Caki2 (cell line): ENCODE results near the gene SLC6A9. TPM values are rescaled to one million over a fixed set of nuclear protein-coding genes. Genes with fewer than 3 reads are reported as not detected.

Experiments
- DNase-seq: peaks from one replicate; pipeline ENCODE4 v3.0.0-alpha.2; 2015; ENCODE audit warnings: low read depth
- in situ Hi-C: cut with HindIII; loops from 2 replicates; pipeline ENCODE4 v1.10.0; 2016; ENCODE audit warnings: low sequenced_read_pairs, low pct_unique_long_range_greater_than_20kb, mixed read lengths
- total RNA-seq: library from RNA; depleted of rRNA; stranded (reverse); fragments of >200 nt; shearing (Covaris generic); gene quantifications from 2 replicates; pipeline ENCODE4 v1.2.3, GENCODE V29; 2014; ENCODE audit warnings: low replicate concordance

Gene SLC6A9
- total RNA-seq, 1 experiment from 2014 or later = 0.20 TPM

DNA sequence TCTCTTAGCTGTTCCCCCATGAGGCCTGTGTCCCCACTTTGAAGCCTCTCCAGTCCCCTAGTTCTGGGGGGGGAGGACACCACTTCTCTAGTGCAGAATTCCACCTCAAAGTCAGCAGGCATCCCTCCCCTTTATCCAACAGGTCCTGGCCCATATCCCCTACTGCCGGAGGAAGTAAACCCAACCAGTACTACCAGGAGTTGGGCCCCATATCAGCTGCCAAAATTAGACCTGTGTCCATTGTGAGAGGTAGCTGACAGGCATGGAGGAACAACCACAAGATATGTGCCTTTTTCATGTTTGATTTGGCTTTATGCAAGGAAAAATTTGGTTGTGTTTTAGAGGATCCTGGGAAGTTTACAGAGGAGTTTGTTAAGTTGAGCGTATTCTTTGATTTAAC is 22.1 kb upstream of the SLC6A9 start:
- in situ Hi-C loops = no loop called here
- DNase-seq = no peak

DNA sequence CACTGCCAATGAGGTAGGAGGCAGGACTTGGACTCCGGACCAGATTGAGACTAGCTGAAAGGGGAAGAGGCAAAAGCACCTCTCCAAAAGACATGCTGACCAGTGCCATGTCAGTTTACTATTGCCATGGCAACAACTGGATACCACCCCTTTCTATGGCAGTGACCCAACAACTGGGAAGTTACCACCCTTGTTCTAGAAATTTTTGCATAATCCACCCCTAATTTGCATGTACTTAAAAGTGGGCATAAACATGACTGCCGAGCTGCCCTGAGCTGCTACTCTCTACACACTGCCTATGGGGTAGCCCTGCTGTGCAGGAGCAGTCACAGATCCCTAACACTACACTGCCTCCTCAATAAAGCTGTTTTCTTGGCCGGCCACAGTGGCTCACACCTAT is 19.0 kb upstream of the SLC6A9 start:
- no peak for DNase-seq
- in situ Hi-C loops = no loop called here

DNA sequence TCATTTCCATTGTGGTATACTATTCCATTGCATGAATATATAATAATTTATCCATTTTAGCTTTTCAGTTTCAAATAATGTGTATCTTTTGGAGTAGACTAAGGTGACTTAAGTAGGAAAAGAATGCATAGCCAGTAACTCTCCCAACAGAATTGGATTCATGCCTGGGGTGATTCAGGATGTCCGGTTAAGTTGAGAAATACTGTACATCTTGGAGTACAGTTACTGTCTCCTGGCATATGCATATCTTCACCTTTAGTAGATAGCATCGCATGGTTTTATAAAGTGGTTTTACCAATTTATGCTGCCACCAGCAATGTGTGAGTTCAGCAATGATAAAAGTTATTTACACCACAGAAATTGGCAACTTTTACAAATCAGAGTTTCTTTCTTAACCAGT is 18.6 kb upstream of the SLC6A9 start:
- DNase-seq = no peak
- in situ Hi-C loops = no loop called here

DNA sequence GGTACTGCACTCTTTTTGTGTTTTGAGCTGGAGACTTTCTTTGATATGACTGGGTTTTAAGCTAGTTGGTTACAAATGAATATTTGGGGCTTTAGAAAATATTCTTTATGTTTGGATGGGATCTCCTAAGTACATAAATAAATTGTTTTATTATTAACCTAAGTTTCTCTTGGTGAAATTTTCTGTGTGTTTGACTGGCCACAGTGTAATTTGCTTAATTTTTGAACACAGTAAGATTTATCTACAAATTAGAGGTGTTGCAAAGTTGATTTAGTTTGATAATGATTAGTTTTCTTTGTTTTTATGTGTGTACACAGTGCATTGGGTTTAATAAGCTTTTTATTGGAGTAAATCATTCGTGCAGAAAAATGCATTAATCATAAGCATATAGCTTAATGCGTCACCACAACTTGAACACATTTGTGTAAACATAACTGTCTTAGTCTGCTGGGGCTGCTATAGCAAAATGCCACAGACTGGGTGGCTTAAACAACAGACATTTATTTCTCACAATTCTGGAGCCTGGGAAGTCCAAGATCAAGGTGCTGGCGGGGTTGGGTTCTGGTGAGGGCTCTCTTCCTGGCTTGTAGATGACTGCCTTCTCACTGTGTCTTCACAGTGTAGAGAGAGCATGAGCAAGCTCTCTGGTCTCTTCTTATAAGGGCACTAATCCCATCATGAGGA is 17.4 kb upstream of the SLC6A9 start:
- in situ Hi-C loops = no loop called here
- DNase-seq = no peak

DNA sequence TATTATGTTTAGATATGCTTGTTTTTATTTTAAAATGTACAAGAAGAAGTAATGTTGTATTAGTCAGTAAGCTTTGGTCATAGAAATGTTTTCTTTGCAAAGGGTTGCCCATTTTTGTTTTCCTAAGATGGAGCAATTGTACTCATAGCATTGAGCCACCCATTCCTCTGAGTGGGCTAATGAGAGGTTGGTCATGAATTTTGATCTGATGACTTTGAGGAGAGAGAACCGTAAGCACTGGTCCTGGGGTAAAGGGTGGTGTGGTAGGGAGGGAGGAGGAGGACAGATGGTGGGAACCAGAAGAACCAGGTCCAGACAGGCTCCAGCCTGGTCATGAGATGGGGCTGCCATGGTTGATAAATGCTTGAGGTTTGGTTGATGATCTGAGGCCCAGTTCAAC is 15.9 kb upstream of the SLC6A9 start:
- in situ Hi-C loops = no loop called here

DNA sequence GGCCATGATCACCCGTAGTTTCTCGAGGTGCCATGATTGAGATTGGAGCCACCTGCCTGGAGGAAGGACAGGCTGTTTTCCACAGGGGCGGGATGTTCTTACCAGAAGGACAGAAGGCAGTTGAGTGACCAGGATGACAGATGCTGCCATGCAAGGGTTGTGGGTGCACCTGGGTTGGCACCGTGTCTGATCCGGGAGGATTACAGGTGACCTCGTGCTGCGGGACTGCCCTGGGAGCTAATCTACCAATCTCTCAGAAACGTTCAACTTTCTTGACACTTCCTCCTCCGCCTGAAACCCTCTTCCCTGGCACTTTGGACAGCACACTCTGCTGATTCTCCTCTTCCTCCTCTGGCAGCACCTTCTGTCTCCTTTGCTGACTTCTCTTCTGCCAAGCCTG is 13.8 kb upstream of the SLC6A9 start:
- DNase-seq = no peak
- in situ Hi-C loops = no loop called here

More for the DNA sequence above, 15.9 kb upstream of the SLC6A9 start:
- no peak for DNase-seq

DNA sequence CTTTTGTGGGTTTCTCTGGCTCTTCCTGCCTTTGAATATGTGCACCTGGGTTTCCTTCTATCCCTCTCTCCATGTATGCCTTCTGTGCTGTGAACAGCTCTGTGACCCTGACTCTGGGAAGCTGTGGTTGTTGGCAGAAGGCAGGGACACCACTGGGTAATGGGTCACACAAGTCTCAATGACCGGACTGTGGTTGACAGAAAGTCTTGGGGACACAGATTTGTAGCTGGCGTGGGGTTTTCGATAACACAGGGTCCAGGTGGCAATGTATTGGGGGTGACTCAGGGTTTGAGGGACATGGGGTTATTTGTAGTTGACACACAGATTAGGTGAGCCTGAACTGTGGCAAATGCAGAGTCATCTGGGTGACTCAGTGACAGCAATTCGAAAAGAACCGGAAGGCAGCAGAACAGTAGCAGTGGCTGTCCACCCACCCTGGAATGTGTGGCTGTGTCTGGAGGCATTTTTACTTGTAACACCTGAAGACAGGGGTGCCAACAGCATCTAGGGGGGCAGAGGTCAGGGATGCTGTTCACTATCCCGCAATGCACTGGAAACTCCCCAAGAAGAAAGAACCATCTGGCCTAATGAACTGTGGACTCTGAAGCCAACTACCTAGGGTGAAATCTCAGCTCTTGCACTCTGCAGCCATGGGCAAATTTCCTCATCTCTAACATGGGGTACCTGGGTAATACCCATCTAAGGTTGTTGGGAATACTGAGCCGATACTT is 13.0 kb upstream of the SLC6A9 start:
- DNase-seq = peak; percentile 26
- in situ Hi-C loops = no loop called here

DNA sequence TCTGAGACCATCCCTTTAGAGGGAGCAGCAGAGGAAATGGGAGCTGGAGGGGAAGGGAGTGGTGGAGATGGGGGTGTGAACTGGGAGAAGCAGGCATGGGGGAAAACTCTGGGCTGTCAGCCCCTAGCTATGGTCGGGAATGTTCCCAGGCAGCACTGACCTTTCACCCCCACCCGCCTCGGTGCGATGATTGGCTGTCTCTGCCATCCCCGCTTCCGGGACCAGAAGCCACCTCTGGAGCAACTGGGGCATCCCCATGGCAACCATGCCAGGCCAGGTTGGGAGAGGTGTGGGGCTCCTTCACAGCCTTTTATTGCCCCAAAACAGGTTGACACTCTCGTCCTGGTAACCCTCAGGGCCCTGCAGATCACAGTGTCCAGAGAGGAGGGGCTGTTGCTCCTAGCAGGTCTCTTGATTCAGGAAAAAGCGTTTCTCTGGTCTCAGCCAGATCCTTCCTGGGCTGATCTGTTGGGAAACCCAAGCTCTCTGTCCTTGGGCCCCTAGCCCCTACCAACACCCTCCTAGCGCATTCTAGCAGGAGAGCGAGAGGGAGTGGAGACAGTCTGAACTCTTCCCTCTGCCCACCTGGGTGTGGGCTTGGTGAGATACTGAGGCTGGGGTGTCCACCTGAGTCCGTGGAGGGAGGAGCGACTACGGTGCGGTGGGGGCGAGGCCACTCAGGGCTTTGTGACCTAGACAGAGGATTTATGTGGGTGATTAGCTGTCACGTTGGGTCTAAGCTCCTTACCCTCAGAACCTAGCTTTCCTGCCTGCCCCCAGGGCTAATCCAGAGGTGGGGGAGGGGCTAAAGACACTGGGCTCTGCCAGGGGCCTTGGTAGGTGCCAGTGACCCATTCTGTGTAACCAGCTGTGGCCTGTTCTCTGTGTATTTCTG is 12.2 kb upstream of the SLC6A9 start:
- in situ Hi-C loops = no loop called here

DNA sequence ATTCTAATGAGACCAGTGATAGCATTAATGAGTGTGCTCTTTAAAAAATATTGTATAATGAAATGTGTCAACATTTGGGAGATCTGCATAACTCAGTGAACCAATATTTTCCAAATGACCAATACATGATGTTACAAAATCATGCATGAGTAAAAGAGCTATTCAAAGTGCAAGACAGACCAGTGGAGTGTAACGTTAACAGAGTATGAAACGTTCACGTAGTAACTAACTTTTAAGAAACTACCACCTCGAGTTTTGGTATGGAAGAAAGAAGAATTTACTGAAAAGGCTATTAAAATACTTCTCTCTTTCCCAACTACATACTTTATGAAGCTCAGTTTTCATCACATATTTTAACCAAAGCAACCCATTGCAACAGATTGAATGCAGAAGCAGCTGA is 9.6 kb upstream of the SLC6A9 start:
- no peak for DNase-seq
- in situ Hi-C loops = no loop called here

More for the DNA sequence above, 12.2 kb upstream of the SLC6A9 start:
- DNase-seq = no peak

DNA sequence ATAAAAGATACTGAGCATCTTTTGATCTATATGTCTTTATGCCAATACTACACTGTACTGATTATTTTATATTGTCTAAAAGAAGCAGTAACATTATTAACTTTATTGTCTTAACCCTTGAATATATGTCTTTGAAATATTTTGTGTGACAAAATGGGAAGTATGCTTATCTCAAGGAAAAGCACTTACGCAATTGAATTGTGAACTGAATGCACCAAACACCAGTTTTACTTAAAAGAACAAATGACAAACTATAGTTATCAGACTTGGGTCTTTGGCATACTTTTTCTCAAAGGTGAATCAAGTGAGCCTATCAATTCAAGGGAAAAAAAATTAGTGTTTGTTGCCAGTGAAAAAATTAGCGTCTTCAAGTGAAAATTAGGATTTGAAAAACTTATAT is 9.2 kb upstream of the SLC6A9 start:
- no peak for DNase-seq
- in situ Hi-C loops = no loop called here

DNA sequence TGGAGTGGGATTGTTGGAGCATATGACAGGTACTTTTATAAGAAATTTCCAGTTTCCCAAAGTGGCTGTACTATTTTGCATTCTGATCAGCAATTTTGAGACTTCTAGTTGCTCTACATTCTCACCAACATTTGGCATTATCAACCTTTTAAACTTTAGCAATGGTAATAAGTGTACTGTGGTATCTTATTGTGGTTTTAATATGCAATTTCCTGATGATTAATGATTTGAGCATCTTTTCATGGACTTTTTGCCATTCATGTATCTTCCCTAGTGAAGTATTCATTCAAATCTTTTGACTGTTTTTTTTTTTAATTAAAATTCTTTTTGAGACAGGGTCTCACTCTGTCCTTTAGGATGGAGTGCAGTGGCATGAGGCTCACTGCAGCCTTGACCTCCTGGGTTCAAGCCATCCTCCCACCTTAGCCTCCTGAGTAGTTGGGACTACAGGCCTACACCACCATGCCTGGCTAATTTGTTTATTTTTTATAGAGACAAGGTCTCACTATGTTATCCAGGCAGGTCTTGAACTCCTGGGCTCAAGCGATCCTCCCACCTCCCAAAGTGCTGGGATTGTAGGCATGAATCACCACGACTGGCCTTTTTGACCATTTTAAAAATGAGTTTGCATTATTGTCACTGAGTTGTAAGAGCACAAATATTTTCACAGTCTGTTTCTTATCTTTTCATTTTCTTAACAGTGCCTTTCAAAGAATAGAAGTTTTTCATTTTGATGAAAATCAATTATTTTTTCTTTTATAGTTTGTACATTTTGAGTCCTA is 7.8 kb upstream of the SLC6A9 start:
- in situ Hi-C loops = no loop called here
- no peak for DNase-seq

DNA sequence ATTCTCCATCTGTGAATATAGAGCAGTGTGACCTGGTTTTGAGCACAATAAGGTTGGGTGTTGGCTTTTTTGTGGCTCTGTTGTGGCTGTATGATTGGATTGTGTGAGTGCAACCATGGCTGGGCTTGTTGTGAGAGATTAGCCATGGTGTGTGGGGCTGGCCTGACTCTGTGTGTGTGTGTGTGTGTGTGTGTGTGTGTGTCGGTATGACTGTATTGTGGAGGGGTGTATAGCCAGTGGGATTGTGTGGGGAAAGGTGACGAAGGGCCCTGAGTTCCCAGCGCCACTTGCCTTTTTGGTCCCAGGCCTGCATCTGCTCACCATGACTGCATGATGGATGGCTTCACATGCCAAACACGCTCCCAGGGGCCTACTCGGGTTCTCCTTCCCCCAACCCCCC is 5.9 kb upstream of the SLC6A9 start:
- DNase-seq = no peak
- in situ Hi-C loops = no loop called here

DNA sequence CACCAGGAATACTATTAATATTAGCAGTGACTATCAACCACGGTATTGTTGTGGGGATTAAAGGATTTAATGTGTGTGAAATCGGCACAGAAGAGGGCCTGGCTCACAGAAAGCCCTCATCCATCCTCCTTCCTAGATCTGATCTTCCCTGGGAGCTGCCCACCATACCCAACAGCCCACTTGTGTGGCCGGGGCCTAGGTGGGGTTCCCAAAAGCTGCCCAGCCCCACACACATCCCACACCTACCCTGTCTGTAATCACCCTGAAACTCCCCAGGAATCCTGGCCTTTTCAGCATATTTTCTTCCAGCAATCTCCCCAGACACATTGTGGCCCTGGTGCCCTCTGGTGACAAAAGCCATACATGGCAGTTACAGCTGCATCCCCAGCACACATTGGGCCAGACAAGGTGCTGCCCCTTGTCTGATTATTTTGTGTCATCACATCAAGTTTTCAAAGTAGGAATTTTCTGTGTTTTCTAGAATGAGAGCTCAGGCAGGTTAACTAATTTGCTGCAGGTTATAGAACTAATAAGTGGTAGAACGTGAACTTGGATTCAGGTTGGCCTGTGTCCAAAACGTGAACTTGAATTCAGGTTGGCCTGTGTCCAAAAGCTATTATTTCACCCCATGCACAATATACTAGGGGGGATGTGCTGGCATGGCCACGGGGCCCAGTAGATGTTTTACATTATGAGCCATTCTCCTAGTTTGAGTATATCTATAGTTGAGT is 5.3 kb upstream of the SLC6A9 start:
- in situ Hi-C loops = no loop called here
- peak; percentile 51 for DNase-seq

DNA sequence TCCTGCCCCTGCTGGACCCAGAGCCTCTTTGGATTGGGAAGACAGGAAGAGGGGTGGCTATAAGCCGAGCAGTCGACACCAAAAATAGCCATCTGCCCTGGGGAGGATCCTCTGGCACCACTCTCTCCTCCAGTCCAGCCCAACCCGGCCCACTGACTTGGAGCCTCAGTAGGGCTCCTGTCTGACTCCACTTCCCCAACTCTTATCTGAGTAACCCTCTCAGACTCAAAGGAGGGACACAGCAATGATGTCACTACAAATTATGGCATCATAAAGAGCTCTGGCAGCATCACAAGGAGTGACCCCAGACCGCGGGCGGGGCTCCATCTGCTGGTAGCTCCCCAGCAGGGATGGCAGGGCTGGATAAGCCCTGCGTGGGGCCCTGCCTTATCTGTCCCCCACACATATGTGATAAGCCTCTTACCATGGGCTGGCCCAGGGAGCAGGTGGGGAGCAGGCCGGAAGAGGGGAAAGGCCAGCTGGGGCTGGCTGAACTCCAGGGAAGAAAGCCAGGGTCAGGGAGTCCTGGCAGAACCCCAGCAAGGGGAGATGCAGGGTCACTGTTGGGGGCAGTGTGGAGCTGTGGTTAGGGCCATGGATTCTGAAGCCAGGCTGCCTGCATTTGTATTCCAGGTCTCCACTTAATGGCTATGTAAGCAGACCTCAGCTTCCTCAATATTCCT is 4.6 kb upstream of the SLC6A9 start:
- in situ Hi-C loops = no loop called here
- no peak for DNase-seq

DNA sequence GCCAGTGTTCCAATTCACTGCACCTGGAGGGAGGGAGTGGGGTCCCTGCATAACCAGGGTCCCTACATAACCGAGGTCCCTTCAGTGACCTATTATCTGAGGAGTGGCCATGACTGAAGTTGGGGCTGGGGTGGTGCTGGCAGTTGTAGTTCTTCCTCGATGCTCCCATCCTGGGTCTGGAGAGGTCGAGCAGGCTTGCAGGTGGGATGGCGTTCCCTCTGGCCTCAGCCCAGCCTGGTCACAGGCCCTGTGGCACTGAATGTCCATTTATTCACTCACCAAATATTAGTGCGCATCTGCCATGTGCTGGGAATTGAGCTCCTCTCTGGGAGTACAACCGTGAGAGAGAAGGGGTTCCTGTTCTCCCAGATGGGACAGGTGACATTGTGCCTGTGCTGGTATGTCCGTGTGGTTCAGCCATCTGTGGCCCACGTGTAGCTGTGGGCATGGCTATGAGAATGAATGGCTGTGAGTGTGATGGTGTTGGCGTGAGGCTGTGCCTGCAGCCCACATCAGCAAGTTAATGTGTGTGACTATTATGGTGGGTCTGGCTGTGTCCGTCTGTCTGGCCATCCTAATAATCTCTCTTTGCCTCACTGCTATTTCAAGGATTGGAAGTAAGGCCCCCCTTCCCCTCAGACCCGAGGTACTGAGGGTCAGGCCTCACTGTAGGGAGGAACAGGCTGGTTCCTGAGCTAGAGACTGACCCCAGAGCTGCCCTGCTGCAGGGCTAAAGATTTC is 3.9 kb upstream of the SLC6A9 start:
- in situ Hi-C loops = no loop called here
- no peak for DNase-seq

DNA sequence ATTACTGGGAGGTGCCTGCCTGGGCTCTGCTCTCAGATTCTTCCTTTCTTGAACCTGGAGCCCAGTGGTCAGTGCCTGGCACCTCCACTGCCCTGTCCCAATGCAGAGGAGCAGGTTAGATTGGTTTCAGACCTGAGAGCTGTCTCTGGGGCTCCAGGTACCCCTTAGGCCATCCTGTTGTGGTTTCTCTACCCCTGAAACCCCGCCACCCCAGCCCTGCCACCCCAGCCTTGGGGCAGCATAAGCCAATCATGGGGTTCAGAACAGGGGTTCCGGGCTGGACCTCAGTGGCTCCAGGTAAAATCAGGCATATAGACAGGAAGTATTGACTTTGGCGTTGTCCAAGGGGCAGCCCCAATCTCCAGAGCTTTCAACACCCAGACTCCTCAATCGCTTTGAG is 3.2 kb upstream of the SLC6A9 start:
- in situ Hi-C loops = no loop called here
- no peak for DNase-seq

DNA sequence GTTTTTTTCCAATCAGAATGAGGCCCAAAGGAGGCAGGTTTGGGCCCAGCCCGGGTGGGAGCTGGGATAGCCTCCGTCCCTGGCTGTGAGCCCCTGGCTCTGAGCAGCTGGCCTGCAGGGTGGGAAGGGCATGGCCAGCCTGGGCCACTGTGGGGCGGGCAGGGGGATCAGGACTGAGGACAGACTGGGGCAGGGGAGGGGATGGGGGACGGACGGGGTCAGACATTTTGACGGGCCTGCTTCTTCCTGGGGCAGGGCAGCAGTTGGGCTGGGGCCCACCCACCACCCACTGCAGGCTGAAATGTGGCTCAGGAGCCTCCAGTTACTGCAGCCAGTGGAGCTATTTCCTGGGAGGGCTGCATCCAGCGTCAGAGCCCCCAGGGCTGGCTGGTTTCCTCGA is 2.5 kb upstream of the SLC6A9 start:
- in situ Hi-C loops = no loop called here
- no peak for DNase-seq
